Mononuclear cell (primary cell): ENCODE results near the gene IRF5. TPM values are rescaled to one million over a fixed set of nuclear protein-coding genes. Genes with fewer than 3 reads are reported as not detected.

ENCODE experiments used
- H3K27me3 ChIP-seq: 2 replicates; pipeline ENCODE4 v1.6.0; 2011; ENCODE audit warnings: low read length, control low read depth; ENCODE audit not compliant: insufficient read depth
- H3K4me1 ChIP-seq: 2 replicates; pipeline ENCODE4 v1.5.1; 2011; ENCODE audit warnings: mild to moderate bottlenecking, low read length, control low read depth; ENCODE audit not compliant: insufficient read depth
- H3K4me3 ChIP-seq: 2 replicates; pipeline ENCODE4 v1.5.1; 2011; ENCODE audit warnings: mild to moderate bottlenecking, low read length, moderate library complexity
- H3K9me3 ChIP-seq: 2 replicates; pipeline ENCODE4 v1.5.1; 2011; ENCODE audit warnings: low read depth, mild to moderate bottlenecking, control low read depth, low read length
- total RNA-seq: library from RNA; depleted of rRNA; stranded (reverse); fragments of >200 nt; gene quantifications from one replicate; pipeline ENCODE4 v1.2.3, GENCODE V29; 2012

Gene IRF5
- 26.7 TPM for total RNA-seq

GRCh38 chr7:128937647-128938543 lies at the start of gene IRF5:
Gene IRF5 (plus strand): TSS chr7:128937927. CDS start chr7:128942082, 4,155 bp downstream.
- Histone ChIP-seq H3K4me1 (peaks cover 80% of the 10 kb centered on the region), H3K4me3 (peak within 1 kb of the TSS; percentile 73), H3K9me3 (no peaks in the 10 kb centered on the region), H3K27me3 (no peaks in the 10 kb centered on the region)

- Histone ChIP-seq H3K9me3 (no peaks in the 10 kb centered on the region), H3K27me3 (peaks cover 18% of the 10 kb centered on the region), H3K4me3 (no peak overlapping the region), H3K4me1 (no peaks in the 10 kb centered on the region)
Measured at GRCh38 chr7:128888039-128888755, 49.5 kb upstream of the IRF5 start.

- Histone ChIP-seq H3K9me3 (no peaks in the 10 kb centered on the region), H3K4me1 (no peaks in the 10 kb centered on the region), H3K4me3 (no peak overlapping the region), H3K27me3 (peaks cover 18% of the 10 kb centered on the region)
Measured at GRCh38 chr7:128888756-128889095, 49.0 kb upstream of the IRF5 start.

- no peaks in the 10 kb centered on the region for H3K4me1 ChIP-seq
- no peak overlapping the region for H3K4me3 ChIP-seq
- H3K27me3 ChIP-seq, result peaks cover 18% of the 10 kb centered on the region
- no peaks in the 10 kb centered on the region for H3K9me3 ChIP-seq
Measured at GRCh38 chr7:128889121-128889520, 48.6 kb upstream of the IRF5 start.

- Histone ChIP-seq H3K9me3 (no peaks in the 10 kb centered on the region), H3K4me3 (no peak overlapping the region), H3K4me1 (no peaks in the 10 kb centered on the region), H3K27me3 (peaks cover 18% of the 10 kb centered on the region)
Measured at GRCh38 chr7:128890306-128891109, 47.2 kb upstream of the IRF5 start.

GRCh38 chr7:128891110-128891941 lies 46.4 kb upstream of the IRF5 start:
- no peak overlapping the region for H3K4me3 ChIP-seq

GRCh38 chr7:128891942-128892269 lies 45.8 kb upstream of the IRF5 start:
- no peaks in the 10 kb centered on the region for H3K4me1 ChIP-seq
- H3K27me3 ChIP-seq, result peaks cover 18% of the 10 kb centered on the region
- no peak overlapping the region for H3K4me3 ChIP-seq
- H3K9me3 ChIP-seq, result no peaks in the 10 kb centered on the region

More at GRCh38 chr7:128891110-128891941, 46.4 kb upstream of the IRF5 start:
- peaks cover 18% of the 10 kb centered on the region for H3K27me3 ChIP-seq
- H3K9me3 ChIP-seq, result no peaks in the 10 kb centered on the region
- H3K4me1 ChIP-seq, result no peaks in the 10 kb centered on the region

GRCh38 chr7:128892521-128893250 lies 45.0 kb upstream of the IRF5 start:
- Histone ChIP-seq H3K4me3 (no peak overlapping the region), H3K4me1 (no peaks in the 10 kb centered on the region), H3K27me3 (peaks cover 18% of the 10 kb centered on the region), H3K9me3 (no peaks in the 10 kb centered on the region)

- H3K27me3 ChIP-seq, result peaks cover 18% of the 10 kb centered on the region
- H3K4me1 ChIP-seq, result no peaks in the 10 kb centered on the region
- H3K4me3 ChIP-seq, result no peak overlapping the region
- no peaks in the 10 kb centered on the region for H3K9me3 ChIP-seq
Measured at GRCh38 chr7:128893251-128894100, 44.3 kb upstream of the IRF5 start.

- no peaks in the 10 kb centered on the region for H3K4me1 ChIP-seq
Measured at GRCh38 chr7:128894101-128894440, 43.7 kb upstream of the IRF5 start.

GRCh38 chr7:128895320-128895719 lies 42.4 kb upstream of the IRF5 start:
- Histone ChIP-seq H3K4me1 (no peaks in the 10 kb centered on the region), H3K9me3 (peaks cover 11% of the 10 kb centered on the region), H3K27me3 (peaks cover 8% of the 10 kb centered on the region), H3K4me3 (no peak overlapping the region)

More at GRCh38 chr7:128894101-128894440, 43.7 kb upstream of the IRF5 start:
- Histone ChIP-seq H3K27me3 (peaks cover 18% of the 10 kb centered on the region), H3K9me3 (peaks cover 4% of the 10 kb centered on the region), H3K4me3 (no peak overlapping the region)

- Histone ChIP-seq H3K9me3 (peaks cover 11% of the 10 kb centered on the region), H3K4me1 (no peaks in the 10 kb centered on the region), H3K4me3 (no peak overlapping the region), H3K27me3 (no peaks in the 10 kb centered on the region)
Measured at GRCh38 chr7:128899392-128899791, 38.3 kb upstream of the IRF5 start.

GRCh38 chr7:128900237-128900636 lies 37.5 kb upstream of the IRF5 start:
- no peaks in the 10 kb centered on the region for H3K4me1 ChIP-seq
- H3K4me3 ChIP-seq, result no peak overlapping the region
- H3K27me3 ChIP-seq, result no peaks in the 10 kb centered on the region
- H3K9me3 ChIP-seq, result peaks cover 11% of the 10 kb centered on the region
